HG02588 (cell line): ENCODE results near the gene ERN2.

Source experiments
- ATAC-seq: cut with Tn5 transposase; IDR thresholded peaks from one replicate; pipeline ENCODE4 v1.9.1; 2021; ENCODE audit warnings: mild to moderate bottlenecking, moderate library complexity; ENCODE audit not compliant: unreplicated experiment

The ERN2 gene

DNA sequence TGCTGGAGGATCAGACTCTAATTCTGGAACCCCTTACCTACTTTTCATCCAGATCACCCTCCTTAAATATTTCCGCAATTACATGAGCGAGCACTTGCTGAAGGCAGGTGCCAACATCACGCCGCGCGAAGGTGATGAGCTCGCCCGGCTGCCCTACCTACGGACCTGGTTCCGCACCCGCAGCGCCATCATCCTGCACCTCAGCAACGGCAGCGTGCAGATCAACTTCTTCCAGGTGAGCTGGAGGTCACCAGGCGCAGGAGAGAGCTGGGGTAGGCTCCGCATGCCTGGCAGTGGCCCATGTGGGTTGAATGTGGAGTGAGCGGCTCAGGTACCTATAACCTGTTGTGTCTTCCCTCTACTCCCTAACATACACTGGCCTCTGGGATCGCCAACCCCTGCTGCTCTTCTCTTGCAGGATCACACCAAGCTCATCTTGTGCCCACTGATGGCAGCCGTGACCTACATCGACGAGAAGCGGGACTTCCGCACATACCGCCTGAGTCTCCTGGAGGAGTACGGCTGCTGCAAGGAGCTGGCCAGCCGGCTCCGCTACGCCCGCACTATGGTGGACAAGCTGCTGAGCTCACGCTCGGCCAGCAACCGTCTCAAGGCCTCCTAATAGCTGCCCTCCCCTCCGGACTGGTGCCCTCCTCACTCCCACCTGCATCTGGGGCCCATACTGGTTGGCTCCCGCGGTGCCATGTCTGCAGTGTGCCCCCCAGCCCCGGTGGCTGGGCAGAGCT lies 23.4 kb downstream of the ERN2 start:
- ATAC-seq: no peak

GRCh38 chr16:23687034-23687808 lies 25.8 kb downstream of the ERN2 start:
- ATAC-seq: no peak

- no peak for ATAC-seq
These were observed 29.5 kb downstream of the ERN2 start for GRCh38 chr16:23683487-23683886.

- ATAC-seq: no peak
These were observed 30.8 kb downstream of the ERN2 start for GRCh38 chr16:23682181-23682580.

GRCh38 chr16:23679986-23680336 lies 33.1 kb downstream of the ERN2 start:
- ATAC-seq: no peak

DNA sequence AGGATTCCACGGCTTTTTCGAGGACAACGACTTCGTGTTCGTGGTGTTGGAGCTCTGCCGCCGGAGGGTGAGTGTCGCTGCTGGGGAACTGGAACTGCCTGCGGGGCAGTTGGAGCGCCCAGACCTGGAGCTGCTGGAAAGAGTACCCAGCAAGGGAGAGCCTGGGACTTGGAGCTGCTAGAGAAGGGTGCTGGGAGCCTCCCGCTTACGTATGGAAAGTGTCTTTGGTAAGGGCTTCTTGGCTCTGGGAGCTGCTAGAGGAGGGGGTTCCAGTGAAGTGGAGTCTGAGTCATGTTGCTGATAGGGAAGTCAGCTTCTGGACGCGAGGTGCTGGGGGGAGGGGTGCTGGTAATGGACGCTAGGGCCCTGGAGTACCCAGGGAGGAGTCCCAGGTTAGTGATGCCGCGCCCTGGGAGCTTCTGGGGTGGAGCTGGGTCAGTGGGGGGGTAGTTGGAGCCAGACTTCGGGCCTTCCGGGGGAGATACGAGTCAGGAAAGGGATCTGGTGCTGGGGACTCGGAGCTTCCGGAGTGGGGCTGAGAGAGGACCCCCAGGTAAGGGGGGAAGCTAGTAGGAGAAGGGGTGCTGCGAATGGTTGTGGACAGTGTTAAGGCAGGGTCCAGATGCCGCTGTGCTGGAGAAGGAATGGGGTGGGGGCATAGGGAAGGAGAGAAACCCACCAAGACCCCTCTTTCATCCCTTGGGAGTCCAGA lies 33.6 kb downstream of the ERN2 start:
- ATAC-seq: peak; percentile 14

DNA sequence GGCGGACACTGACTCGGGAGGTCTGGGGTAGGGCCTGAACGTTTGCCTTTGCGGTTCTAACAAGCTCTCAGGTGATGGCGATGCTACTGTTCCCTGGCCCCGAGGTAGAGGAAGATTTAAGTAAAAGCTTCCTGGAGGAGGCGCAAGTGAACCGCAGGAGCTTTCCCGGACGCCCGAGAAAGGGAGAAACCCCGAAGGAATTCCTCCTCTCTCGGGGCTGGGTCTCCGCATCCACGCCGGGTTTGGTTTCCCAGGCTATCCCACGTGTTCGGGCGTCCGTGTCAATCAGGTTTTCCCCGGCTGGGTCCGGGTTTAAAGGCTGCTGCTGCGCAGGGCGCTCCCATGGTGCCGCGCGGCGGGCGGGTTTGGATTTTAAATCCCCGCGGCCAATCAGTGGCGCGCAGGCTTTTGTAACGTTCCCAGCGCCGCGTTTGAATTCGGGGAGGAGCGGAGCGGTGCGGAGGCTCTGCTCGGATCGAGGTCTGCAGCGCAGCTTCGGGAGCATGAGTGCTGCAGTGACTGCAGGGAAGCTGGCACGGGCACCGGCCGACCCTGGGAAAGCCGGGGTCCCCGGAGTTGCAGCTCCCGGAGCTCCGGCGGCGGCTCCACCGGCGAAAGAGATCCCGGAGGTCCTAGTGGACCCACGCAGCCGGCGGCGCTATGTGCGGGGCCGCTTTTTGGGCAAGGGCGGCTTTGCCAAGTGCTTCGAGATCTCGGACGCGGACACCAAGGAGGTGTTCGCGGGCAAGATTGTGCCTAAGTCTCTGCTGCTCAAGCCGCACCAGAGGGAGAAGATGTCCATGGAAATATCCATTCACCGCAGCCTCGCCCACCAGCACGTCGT lies 34.4 kb downstream of the ERN2 start, which contains the start of gene PLK1:
Gene PLK1 (plus strand): TSS at position 460 of the 844 bp plus-strand sequence. CDS start 44 bp downstream, at position 504.
- ATAC-seq: peak; percentile 81

GRCh38 chr16:23676924-23677480 lies 36.0 kb downstream of the ERN2 start:
- ATAC-seq: no peak

DNA sequence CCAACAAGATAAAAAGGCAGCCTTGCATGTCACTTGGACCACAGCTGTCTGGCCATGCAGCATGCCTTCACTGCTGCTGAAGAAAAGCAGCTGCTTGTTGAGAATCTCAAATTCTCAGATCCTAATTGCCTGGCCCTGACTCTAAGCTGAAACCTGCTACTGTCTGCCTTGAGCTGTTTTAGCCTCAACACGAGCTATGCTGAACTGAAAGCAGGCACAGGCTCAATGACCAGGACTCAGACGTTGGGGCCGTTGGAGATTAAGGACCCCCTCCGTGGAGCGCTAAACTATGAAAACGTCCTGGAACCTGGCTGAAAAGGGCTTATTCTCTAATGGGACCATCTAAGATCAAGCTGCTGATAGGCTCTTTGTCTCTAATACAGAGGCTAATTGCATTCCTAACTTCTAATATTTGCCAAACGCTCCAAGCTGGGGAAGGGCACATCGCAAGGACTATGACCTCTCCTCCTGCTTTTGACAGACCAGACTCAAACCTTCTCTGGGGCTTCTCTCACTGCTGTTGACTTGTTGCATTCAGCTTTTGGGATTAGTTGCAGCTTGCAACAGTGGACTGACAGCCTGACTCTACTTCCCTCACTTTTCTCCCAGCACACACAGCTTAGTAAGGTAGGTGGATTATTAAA lies 38.9 kb downstream of the ERN2 start:
- ATAC-seq: no peak

GRCh38 chr16:23670137-23670776 lies 42.8 kb downstream of the ERN2 start:
- ATAC-seq: peak; percentile 88

GRCh38 chr16:23668873-23669272 lies 44.1 kb downstream of the ERN2 start:
- ATAC-seq: no peak

DNA sequence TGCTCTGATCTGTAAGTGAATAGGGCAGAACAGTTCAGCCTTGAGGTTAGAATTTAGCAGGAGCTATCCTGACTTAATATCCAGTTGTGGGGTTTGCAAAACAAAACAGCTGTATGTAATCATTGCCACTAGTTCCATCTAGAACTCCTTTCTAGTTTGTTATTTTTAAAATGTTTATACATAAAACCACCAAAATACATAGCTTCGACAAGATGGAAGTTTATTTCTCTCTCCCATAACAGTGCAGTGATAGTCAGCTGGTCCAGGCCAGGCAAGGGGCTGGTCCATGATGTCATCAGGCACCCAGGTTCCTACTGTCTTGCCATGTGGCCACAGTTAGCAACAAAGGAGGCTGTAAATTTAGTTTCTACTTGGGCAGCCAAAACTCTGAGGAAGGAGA lies 44.8 kb downstream of the ERN2 start:
- no peak for ATAC-seq

GRCh38 chr16:23667355-23667659 lies 45.7 kb downstream of the ERN2 start:
- no peak for ATAC-seq

DNA sequence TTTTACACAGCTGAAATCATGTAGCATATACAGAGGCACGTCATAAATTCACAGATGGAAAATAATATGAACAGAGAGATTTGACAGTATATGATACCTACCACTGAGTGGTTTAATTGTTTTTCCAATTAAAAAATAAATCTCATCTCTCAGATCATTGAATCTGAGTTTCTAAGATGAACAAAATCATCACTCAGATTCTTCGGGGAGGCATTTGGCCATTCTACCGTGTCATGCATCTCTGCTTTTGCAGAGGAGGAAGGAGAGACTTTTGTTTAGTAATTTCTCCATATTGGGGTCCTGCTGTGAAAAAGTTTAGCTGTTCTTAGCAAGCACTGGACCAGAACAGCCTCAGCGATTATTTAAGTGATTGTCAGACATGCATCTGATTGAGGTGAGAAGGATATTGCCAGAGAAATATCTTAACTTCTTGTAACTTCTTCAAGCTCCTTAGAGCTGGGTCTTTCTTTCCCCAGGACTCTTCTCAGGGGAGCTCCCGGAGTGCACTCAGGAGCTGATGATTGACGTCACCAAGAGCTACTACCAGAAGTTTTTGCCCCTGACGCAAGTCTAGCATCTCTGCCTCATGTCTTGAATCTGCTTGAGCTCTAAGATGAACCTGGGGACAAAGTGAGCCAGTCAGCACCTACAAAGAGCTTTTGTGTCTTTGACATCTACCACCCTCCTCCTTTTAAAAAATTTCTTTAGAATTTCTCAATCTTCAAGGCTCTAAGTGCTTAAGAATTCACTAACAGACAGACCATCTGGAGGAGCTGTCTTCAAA lies 46.3 kb downstream of the ERN2 start:
- no peak for ATAC-seq

- ATAC-seq: no peak
These were observed 49.1 kb downstream of the ERN2 start for GRCh38 chr16:23663918-23664317.

DNA sequence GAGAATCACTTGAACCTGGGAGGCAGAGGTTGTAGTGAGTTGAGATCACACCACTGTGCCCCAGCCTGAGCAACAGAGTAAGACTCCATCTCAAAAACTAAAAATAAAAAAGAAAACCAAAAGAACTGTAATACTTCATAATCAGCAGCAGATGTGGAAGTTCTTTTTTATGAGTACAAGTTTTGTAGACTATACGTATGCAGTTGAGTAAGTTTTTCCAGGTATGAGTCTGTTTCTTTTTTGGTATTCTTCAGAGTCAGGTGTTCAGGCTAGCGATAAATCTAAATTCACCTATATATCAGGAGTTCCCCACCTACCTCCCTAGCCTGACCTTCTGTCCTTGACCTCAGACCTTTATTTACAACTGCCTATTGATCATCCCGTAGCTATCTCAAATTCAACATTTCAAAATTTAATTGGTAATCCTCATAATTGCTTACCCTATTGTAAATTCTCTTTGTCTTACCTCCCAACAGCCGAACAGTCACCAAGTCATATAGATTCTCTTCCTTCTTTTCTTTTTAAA lies 61.0 kb downstream of the ERN2 start:
- no peak for ATAC-seq

- no peak for ATAC-seq
These were observed 62.2 kb downstream of the ERN2 start for GRCh38 chr16:23650674-23651416.

- no peak for ATAC-seq
These were observed 70.7 kb downstream of the ERN2 start for GRCh38 chr16:23642246-23642774.
